Measurements from ENCODE around the gene EXOSC7. TPM values are rescaled to one million over a fixed set of nuclear protein-coding genes. Genes with fewer than 3 reads are reported as not detected.

EXOSC7 gene
- polyA plus RNA-seq, 4 donors: 45.4 to 51.1 (median 48.7) TPM

- no peak for DNase-seq (ENCODE audit: low read depth in 4 of 4, low spot score in 3 of 4)
Observed at GRCh38 chr3:45020534-45020933, 44.5 kb downstream of the EXOSC7 start.

GRCh38 chr3:45021524-45022297 is 45.7 kb downstream of the EXOSC7 start:
- no peak for DNase-seq (ENCODE audit: low read depth in 4 of 4, low spot score in 3 of 4)

DNA sequence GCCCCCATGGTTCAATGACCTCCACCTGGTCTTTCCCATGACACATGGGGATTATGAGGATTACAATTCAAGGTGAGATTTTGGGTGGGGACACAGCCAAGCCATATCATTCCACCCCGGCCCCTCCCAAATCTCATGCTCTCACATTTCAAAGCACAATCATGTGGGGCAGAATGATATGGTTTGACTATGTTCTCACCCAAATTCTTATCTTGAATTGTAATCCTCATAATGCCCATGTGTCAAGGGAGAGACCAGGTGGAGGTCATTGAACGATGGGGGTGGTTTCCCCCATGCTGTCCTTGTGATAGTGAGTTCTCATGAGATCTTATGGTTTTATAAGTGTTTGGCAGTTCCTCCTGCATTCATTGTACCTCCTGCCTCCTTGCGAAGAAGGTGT is 47.6 kb downstream of the EXOSC7 start:
- no peak for DNase-seq (ENCODE audit: low read depth in 4 of 4, low spot score in 3 of 4)

DNA sequence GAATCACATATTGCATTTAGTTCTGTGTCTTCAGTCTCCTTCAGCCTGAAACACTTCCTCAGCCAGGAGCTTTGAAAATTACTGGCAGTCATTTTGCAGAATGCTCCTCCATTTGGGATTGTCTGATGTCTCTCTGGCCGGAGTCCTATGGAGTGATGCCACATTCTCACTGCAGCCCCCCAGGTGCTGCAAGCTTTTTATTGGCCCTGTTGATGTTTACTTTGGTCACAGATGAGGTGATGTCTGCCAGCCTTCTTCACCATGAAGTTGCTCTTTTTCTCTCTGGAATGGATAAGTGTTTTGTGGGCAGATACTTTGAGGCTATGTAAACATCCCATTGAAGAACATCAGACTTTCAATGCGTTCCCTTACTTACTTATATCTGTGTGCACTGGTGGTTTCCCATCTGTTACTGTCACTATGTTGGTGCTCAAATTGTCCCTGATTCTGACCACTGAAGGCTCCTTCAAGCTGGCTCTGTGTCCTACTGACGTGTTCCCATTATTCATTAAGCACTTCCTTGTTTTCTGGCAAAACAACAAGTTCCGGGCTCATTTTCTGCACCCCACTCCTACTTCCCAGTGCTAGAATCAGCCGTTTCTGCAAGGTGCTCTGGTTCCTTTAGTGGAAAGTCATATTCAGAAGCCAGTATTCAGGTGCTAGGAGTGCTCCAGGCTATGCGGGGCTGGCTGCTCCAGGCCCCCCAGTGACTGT is 48.7 kb downstream of the EXOSC7 start:
- DNase-seq (ENCODE audit: low read depth in 4 of 4, low spot score in 3 of 4): no peak

DNA sequence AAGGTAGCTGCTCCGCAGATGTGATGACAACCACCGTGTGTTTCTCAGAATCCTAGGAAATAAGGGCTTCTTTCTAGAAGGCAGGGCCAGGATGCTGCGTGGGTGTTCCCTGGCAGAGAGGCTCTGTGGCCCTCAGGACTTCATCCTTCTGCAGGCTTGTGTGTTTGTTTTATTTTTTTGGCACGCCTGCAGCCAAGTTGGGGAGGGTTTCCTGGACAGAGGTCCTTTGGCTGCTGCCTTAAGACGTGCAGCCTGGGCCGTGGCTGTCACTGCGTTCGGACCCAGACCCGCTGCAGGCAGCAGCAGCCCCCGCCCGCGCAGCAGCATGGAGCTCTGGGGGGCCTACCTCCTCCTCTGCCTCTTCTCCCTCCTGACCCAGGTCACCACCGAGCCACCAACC is 50.0 kb downstream of the EXOSC7 start, which contains the start of gene CLEC3B:
TSS of gene CLEC3B (plus strand) at position 266 of the 400 bp plus-strand sequence. CDS start at position 326, 60 bp downstream.
- DNase-seq (ENCODE audit: low read depth in 4 of 4, low spot score in 3 of 4): no peak

DNA sequence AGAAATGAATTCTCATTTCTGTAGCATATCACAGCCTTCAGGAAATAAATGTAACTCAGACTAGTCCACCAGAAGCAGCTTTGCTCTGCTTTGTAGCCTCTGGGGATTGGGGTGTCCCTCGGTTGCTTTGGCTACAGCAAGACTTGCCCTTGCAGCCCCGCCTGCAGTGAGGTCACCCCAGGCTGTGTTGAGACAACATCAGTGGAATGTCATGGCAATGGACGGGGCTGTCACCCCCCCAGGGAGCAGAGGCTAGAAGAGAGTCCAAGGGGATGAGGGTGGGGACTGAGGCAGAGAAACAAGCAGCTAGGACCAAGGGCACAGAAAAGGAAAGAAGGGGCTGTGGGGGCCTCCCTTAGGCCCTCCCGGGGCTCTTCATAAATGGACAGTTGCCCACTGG is 50.9 kb downstream of the EXOSC7 start:
- DNase-seq (ENCODE audit: low read depth in 4 of 4, low spot score in 3 of 4): no peak

DNA sequence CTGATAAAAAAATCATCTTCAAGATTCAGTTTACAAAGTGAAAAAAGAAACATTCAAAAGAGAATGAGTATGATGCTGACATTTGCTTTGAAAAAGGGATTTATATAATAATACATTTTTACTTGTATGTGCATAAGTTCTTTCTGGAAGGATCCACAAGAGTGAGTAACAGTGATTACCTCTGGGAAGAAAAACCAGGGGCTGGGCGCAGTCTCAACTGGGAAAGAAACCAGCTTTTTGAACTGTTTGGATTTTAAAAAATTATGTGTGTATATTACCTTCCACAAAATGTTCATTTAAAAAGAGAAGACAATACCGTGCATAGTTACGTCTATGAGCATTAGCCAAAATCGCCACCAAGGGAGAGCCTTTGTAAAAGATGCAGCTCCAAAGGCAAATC is 51.4 kb downstream of the EXOSC7 start:
- DNase-seq (ENCODE audit: low read depth in 4 of 4, low spot score in 3 of 4): no peak

DNA sequence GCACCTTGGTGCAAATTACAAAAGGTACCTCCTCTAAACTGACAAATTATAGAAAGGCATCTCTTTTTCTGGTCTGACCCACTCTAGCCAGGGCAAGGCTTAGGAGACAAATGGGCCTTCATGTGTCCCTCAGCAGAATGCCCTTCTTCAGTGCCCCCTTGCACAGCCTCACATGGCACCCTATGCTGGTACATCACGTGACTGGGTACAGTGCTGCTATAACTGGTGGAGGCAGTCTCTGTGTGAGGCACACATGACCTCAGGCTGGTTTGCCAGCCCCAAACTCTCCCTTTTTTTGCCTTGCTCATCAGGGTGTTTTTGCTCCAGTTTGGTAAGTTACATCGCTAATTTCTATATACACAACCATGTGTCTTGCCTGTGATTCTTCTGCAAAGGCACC is 53.2 kb downstream of the EXOSC7 start:
- DNase-seq (ENCODE audit: low read depth in 4 of 4, low spot score in 3 of 4): no peak

- DNase-seq (ENCODE audit: low read depth in 4 of 4, low spot score in 3 of 4): no peak
Observed at GRCh38 chr3:45029661-45030060, 53.6 kb downstream of the EXOSC7 start.

- no peak for DNase-seq (ENCODE audit: low read depth in 4 of 4, low spot score in 3 of 4)
Observed at GRCh38 chr3:45031531-45031930, 55.5 kb downstream of the EXOSC7 start.

DNA sequence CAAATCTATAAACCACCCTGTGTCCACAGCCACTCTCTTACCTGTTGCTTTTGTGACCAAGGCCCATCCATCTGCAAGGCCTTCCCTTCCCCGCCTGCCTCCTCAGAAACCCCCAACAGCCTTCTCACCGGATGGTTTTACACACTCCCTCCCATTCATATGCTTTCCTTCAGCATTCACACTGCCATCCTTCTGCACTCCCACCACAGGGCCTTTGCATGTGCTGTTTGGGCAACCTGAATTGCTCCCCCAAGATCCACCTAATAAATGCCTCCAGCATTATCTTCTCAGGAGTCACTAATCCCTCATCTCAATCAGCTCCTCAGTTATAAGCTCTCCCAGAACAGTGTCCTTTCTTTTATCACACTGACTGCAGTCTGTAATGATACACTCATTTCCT is 56.1 kb downstream of the EXOSC7 start:
- no peak for DNase-seq (ENCODE audit: low read depth in 4 of 4, low spot score in 3 of 4)

GRCh38 chr3:45033791-45034190 is 57.7 kb downstream of the EXOSC7 start:
- DNase-seq (ENCODE audit: low read depth in 4 of 4, low spot score in 3 of 4): no peak

DNA sequence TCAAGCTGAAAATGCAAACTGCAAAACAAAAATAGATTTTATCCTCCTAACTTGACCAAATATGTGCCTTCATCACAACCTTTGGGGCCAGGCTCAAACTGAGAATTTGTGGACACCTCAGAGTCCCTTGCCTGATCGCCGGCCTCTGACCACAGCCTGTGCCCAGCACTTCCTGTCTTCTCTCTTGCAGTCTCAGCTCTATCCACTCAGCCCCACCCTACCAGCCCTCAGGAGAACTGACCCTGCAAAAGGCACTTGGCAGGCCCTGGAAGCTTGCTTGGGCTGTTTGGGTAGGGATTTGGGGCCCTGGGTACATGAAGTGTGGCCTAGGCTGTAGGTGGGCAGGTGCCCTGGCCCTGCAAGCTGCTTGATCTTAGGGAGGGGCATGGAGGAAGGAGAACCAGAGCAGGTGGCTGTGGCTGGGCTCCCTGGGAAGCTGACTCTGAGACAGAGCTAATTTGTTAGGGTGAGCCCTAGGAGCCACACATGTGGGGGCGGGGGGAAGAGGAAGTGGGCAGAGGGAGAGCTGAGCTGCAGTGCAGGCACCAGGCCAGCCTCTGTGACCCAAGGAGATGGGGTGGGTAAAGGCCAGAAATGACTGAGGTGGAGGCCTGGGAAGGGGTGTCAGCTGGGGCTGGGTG is 58.7 kb downstream of the EXOSC7 start:
- DNase-seq (ENCODE audit: low read depth in 4 of 4, low spot score in 3 of 4): no peak

- DNase-seq (ENCODE audit: low read depth in 4 of 4, low spot score in 3 of 4): no peak
Observed at GRCh38 chr3:45035441-45036301, 59.6 kb downstream of the EXOSC7 start.

GRCh38 chr3:45037720-45038455 is 61.8 kb downstream of the EXOSC7 start:
- peak; percentile 83 to 90 (median 86) for DNase-seq (ENCODE audit: low read depth in 4 of 4, low spot score in 3 of 4)

GRCh38 chr3:45041666-45042065 is 65.6 kb downstream of the EXOSC7 start:
- DNase-seq (ENCODE audit: low read depth in 4 of 4, low spot score in 3 of 4): no peak

DNA sequence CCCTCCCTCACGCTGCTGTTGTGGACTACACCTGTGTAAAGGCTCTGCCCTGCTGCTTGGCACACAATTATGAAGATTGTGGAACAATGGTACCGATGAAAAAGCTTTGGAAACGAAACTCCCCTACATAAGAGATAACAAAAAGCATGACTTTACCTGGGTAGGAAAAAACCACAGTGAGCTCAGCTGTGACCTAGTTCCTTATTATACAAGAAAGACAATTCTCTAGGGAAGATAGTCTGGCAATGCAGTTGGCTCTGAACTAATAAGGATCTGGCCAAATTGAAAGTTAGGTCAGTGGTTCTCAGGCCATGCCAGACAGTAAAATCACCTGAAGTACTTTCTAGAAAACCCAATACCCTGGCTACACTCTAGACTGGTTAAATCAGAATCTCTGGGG is 66.1 kb downstream of the EXOSC7 start:
- DNase-seq (ENCODE audit: low read depth in 4 of 4, low spot score in 3 of 4): no peak

- DNase-seq (ENCODE audit: low read depth in 4 of 4, low spot score in 3 of 4): no peak
Observed at GRCh38 chr3:45043728-45044299, 67.8 kb downstream of the EXOSC7 start.

DNA sequence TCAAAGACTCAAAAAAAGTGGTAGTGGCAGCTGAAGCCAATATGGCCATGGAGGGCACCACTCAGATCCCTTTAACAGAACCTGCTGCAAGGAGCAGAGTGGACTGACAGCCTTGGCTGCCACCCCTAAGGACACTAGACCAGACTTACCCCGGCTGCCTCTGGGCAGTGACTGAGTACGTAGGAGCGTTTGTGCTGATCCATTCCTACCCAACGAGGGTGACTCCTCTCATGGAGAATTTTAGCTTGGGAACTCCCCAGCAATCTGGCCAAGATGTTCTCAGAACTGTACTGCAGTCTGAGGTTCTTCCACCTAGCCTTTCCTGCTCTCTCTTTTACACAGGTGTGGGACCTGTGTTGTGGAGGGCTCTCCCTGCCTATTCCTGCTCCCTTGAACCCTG is 72.2 kb downstream of the EXOSC7 start:
- DNase-seq (ENCODE audit: low read depth in 4 of 4, low spot score in 3 of 4): no peak

GRCh38 chr3:45049807-45050206 is 73.8 kb downstream of the EXOSC7 start:
- no peak for DNase-seq (ENCODE audit: low read depth in 4 of 4, low spot score in 3 of 4)

Measured in right renal pelvis (tissue), 4 donors.